Measurements from ENCODE around the gene XRN1.

DNA sequence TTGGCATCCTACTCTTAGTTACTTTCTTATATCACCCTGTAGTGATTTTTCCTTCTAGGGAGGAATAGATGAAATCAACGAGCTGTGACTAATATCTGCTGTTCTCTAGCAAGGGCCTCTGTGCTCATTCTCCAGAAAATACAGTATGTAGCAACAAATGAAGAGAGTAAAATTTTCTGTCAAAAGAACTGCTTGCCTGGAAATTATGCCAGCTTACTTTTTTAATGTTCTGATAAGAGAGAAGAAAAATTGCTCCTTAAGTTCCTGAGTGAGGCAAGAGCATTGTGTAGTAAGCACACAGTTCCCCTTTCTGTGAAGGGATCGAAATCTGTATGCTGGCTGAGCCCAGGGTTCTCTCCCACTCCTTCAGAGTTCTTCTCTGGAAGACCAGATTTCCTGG, 171.1 kb downstream of the XRN1 start:
- no peak for TF ChIP-seq EZH2phosphoT487 (conservative IDR thresholded peaks at IDR 0.05; ENCODE audit: low read length)
- TF ChIP-seq, protein P1, sequence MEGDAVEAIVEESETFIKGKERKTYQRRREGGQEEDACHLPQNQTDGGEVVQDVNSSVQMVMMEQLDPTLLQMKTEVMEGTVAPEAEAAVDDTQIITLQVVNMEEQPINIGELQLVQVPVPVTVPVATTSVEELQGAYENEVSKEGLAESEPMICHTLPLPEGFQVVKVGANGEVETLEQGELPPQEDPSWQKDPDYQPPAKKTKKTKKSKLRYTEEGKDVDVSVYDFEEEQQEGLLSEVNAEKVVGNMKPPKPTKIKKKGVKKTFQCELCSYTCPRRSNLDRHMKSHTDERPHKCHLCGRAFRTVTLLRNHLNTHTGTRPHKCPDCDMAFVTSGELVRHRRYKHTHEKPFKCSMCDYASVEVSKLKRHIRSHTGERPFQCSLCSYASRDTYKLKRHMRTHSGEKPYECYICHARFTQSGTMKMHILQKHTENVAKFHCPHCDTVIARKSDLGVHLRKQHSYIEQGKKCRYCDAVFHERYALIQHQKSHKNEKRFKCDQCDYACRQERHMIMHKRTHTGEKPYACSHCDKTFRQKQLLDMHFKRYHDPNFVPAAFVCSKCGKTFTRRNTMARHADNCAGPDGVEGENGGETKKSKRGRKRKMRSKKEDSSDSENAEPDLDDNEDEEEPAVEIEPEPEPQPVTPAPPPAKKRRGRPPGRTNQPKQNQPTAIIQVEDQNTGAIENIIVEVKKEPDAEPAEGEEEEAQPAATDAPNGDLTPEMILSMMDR (IDR thresholded peaks at IDR 0.05; ENCODE audit: insufficient read depth, low read length, poor library complexity, severe bottlenecking) = no peak

Data from SU-DHL-6 (cell line).